ENCODE measurements around the gene SCNN1A. TPM values are rescaled to one million over a fixed set of nuclear protein-coding genes. Genes with fewer than 3 reads are reported as not detected.

SCNN1A gene
- total RNA-seq, 1 donor from 2014 or later, result 11.1 TPM

GRCh38 chr12:6363010-6363329 is 12.4 kb downstream of the SCNN1A start:
- Histone ChIP-seq H3K27me3 (ENCODE audit: control insufficient read depth, insufficient read depth, low read length) (no peaks in the 10 kb centered on the region), H3K36me3 (ENCODE audit: control insufficient read depth, insufficient read depth, low read length) (no peaks in the 10 kb centered on the region), H3K4me3 (ENCODE audit: low read depth, low read length) (no peak overlapping the region)
- DNase-seq (ENCODE audit: low read depth), result no peak
- no peak for TF ChIP-seq CTCF (IDR thresholded peaks at IDR 0.05; ENCODE audit: insufficient read depth, low read length, poor library complexity, severe bottlenecking)

GRCh38 chr12:6362403-6362802 is 13.0 kb downstream of the SCNN1A start:
- Histone ChIP-seq H3K36me3 (ENCODE audit: control insufficient read depth, insufficient read depth, low read length) (no peaks in the 10 kb centered on the region), H3K27me3 (ENCODE audit: control insufficient read depth, insufficient read depth, low read length) (no peaks in the 10 kb centered on the region), H3K4me3 (ENCODE audit: low read depth, low read length) (no peak overlapping the region)
- TF ChIP-seq CTCF (IDR thresholded peaks at IDR 0.05; ENCODE audit: insufficient read depth, low read length, poor library complexity, severe bottlenecking), result no peak
- DNase-seq (ENCODE audit: low read depth), result no peak

- TF ChIP-seq CTCF (IDR thresholded peaks at IDR 0.05; ENCODE audit: insufficient read depth, low read length, poor library complexity, severe bottlenecking), result no peak
- no peak for DNase-seq (ENCODE audit: low read depth)
- Histone ChIP-seq H3K4me3 (ENCODE audit: low read depth, low read length) (no peak overlapping the region), H3K27me3 (ENCODE audit: control insufficient read depth, insufficient read depth, low read length) (no peaks in the 10 kb centered on the region), H3K36me3 (ENCODE audit: control insufficient read depth, insufficient read depth, low read length) (no peaks in the 10 kb centered on the region)
These were observed 13.5 kb downstream of the SCNN1A start for GRCh38 chr12:6361834-6362233.

- Histone ChIP-seq H3K4me3 (ENCODE audit: low read depth, low read length) (no peak overlapping the region), H3K27me3 (ENCODE audit: control insufficient read depth, insufficient read depth, low read length) (no peaks in the 10 kb centered on the region), H3K36me3 (ENCODE audit: control insufficient read depth, insufficient read depth, low read length) (no peaks in the 10 kb centered on the region)
- no peak for TF ChIP-seq CTCF (IDR thresholded peaks at IDR 0.05; ENCODE audit: insufficient read depth, low read length, poor library complexity, severe bottlenecking)
- no peak for DNase-seq (ENCODE audit: low read depth)
These were observed 14.5 kb downstream of the SCNN1A start for GRCh38 chr12:6360578-6361490.

- no peak for DNase-seq (ENCODE audit: low read depth)
- no peak for TF ChIP-seq CTCF (IDR thresholded peaks at IDR 0.05; ENCODE audit: insufficient read depth, low read length, poor library complexity, severe bottlenecking)
- Histone ChIP-seq H3K4me3 (ENCODE audit: low read depth, low read length) (no peak overlapping the region), H3K27me3 (ENCODE audit: control insufficient read depth, insufficient read depth, low read length) (no peaks in the 10 kb centered on the region), H3K36me3 (ENCODE audit: control insufficient read depth, insufficient read depth, low read length) (no peaks in the 10 kb centered on the region)
These were observed 15.2 kb downstream of the SCNN1A start for GRCh38 chr12:6360080-6360571.
